GM21526 (cell line): ENCODE results near the gene SLC24A3.
"Not testable (repeated sequence)": the region's sequence is repeated elsewhere in the genome, so short reads cannot be mapped to it uniquely, and the experiment has no call there.

Experiments used
- ATAC-seq: cut with Tn5 transposase; IDR thresholded peaks from one replicate; pipeline ENCODE4 v1.9.1; 2021; ENCODE audit warnings: moderate library complexity; ENCODE audit not compliant: unreplicated experiment, low FRiP score

SLC24A3 gene

GRCh38 chr20:19609642-19610223 lies 397.3 kb downstream of the SLC24A3 start:
- ATAC-seq: no peak

GRCh38 chr20:19615629-19616028 lies 403.2 kb downstream of the SLC24A3 start:
- no peak for ATAC-seq

- no peak for ATAC-seq
Observed at GRCh38 chr20:19616081-19616480, 403.6 kb downstream of the SLC24A3 start.

- ATAC-seq: no peak
Observed at GRCh38 chr20:19616620-19617019, 404.2 kb downstream of the SLC24A3 start.

GRCh38 chr20:19617256-19617655 lies 404.8 kb downstream of the SLC24A3 start:
- ATAC-seq: no peak

- no peak for ATAC-seq
Observed at GRCh38 chr20:19618711-19619110, 406.3 kb downstream of the SLC24A3 start.

- ATAC-seq: no peak
Observed at GRCh38 chr20:19619904-19620430, 407.5 kb downstream of the SLC24A3 start.

GRCh38 chr20:19620446-19620845 lies 408.0 kb downstream of the SLC24A3 start:
- no peak for ATAC-seq

- ATAC-seq: no peak
Observed at GRCh38 chr20:19621072-19621471, 408.6 kb downstream of the SLC24A3 start.

- no peak for ATAC-seq
Observed at GRCh38 chr20:19624221-19624965, 412.0 kb downstream of the SLC24A3 start.

- no peak for ATAC-seq
Observed at GRCh38 chr20:19625426-19625825, 413.0 kb downstream of the SLC24A3 start.

- ATAC-seq: no peak
Observed at GRCh38 chr20:19626896-19627295, 414.5 kb downstream of the SLC24A3 start.

- peak; percentile 77 for ATAC-seq
Observed at GRCh38 chr20:19628570-19629134, 416.2 kb downstream of the SLC24A3 start.

GRCh38 chr20:19631410-19631809 lies 419.0 kb downstream of the SLC24A3 start:
- ATAC-seq: no peak

- ATAC-seq: no peak
Observed at GRCh38 chr20:19633985-19634384, 421.5 kb downstream of the SLC24A3 start.

GRCh38 chr20:19639471-19640045 lies 427.1 kb downstream of the SLC24A3 start:
- ATAC-seq: not testable (repeated sequence)

GRCh38 chr20:19642860-19643259 lies 430.4 kb downstream of the SLC24A3 start:
- ATAC-seq: no peak

- no peak for ATAC-seq
Observed at GRCh38 chr20:19644085-19644484, 431.6 kb downstream of the SLC24A3 start.

GRCh38 chr20:19646963-19647362 lies 434.5 kb downstream of the SLC24A3 start:
- no peak for ATAC-seq

- ATAC-seq: no peak
Observed at GRCh38 chr20:19648024-19648423, 435.6 kb downstream of the SLC24A3 start.

- ATAC-seq: no peak
Observed at GRCh38 chr20:19649041-19649440, 436.6 kb downstream of the SLC24A3 start.
